ENCODE results near the gene B3GAT1. TPM values are rescaled to one million over a fixed set of nuclear protein-coding genes. Genes with fewer than 3 reads are reported as not detected.
A peak's percentile ranks its signal among the peaks of the same experiment; 100 is the strongest.

Gene B3GAT1
- total RNA-seq, 1 experiment from 2014 or later: 0.45 TPM

GRCh38 chr11:134374171-134374570 is 37.9 kb downstream of the B3GAT1 start:
- DNase-seq (ENCODE audit: low read depth): no peak

GRCh38 chr11:134373591-134374052 is 38.4 kb downstream of the B3GAT1 start:
- no peak for DNase-seq (ENCODE audit: low read depth)

- DNase-seq (ENCODE audit: low read depth): no peak
These were observed 39.1 kb downstream of the B3GAT1 start for GRCh38 chr11:134372961-134373360.

- DNase-seq (ENCODE audit: low read depth): no peak
These were observed 39.5 kb downstream of the B3GAT1 start for GRCh38 chr11:134372536-134372935.

GRCh38 chr11:134371436-134372185 is 40.4 kb downstream of the B3GAT1 start:
- no peak for DNase-seq (ENCODE audit: low read depth)

- no peak for DNase-seq (ENCODE audit: low read depth)
These were observed 41.3 kb downstream of the B3GAT1 start for GRCh38 chr11:134370526-134371435.

- DNase-seq (ENCODE audit: low read depth): no peak
These were observed 42.2 kb downstream of the B3GAT1 start for GRCh38 chr11:134369656-134370525.

- DNase-seq (ENCODE audit: low read depth): no peak
These were observed 44.3 kb downstream of the B3GAT1 start for GRCh38 chr11:134367781-134368180.

- DNase-seq (ENCODE audit: low read depth): no peak
These were observed 45.8 kb downstream of the B3GAT1 start for GRCh38 chr11:134366254-134366653.

GRCh38 chr11:134365011-134365925 is 46.8 kb downstream of the B3GAT1 start:
- DNase-seq (ENCODE audit: low read depth): no peak

GRCh38 chr11:134364261-134364660 is 47.8 kb downstream of the B3GAT1 start:
- no peak for DNase-seq (ENCODE audit: low read depth)

GRCh38 chr11:134363592-134363991 is 48.5 kb downstream of the B3GAT1 start:
- DNase-seq (ENCODE audit: low read depth): no peak

- no peak for DNase-seq (ENCODE audit: low read depth)
These were observed 48.9 kb downstream of the B3GAT1 start for GRCh38 chr11:134363161-134363560.

GRCh38 chr11:134362192-134362901 is 49.7 kb downstream of the B3GAT1 start:
- DNase-seq (ENCODE audit: low read depth): no peak

GRCh38 chr11:134361661-134362060 is 50.4 kb downstream of the B3GAT1 start:
- DNase-seq (ENCODE audit: low read depth): no peak

GRCh38 chr11:134360050-134360835 is 51.8 kb downstream of the B3GAT1 start:
- DNase-seq (ENCODE audit: low read depth): peak; percentile 78

GRCh38 chr11:134359646-134360045 is 52.4 kb downstream of the B3GAT1 start:
- DNase-seq (ENCODE audit: low read depth): no peak

- no peak for DNase-seq (ENCODE audit: low read depth)
These were observed 53.1 kb downstream of the B3GAT1 start for GRCh38 chr11:134358856-134359490.

Data from HT1080 (cell line).